GM12801 (cell line): ENCODE data around the gene NPAS2.

Source experiments
- CTCF ChIP-seq: IDR thresholded peaks from one replicate; pipeline ENCODE4 v1.5.1; 2011; ENCODE audit warnings: control low read depth; ENCODE audit not compliant: insufficient read length; ENCODE audit errors: extremely low read depth

Gene NPAS2

GRCh38 chr2:100895934-100896685 lies 76.2 kb downstream of the NPAS2 start:
- TF ChIP-seq CTCF, result no peak

GRCh38 chr2:100898035-100898665 lies 78.2 kb downstream of the NPAS2 start:
- no peak for TF ChIP-seq CTCF

GRCh38 chr2:100900156-100900795 lies 80.3 kb downstream of the NPAS2 start:
- no peak for TF ChIP-seq CTCF

- TF ChIP-seq CTCF, result no peak
Measured at GRCh38 chr2:100902817-100903405, 83.0 kb downstream of the NPAS2 start.

- TF ChIP-seq CTCF, result no peak
Measured at GRCh38 chr2:100903534-100904258, 83.8 kb downstream of the NPAS2 start.

- no peak for TF ChIP-seq CTCF
Measured at GRCh38 chr2:100905132-100905805, 85.3 kb downstream of the NPAS2 start.
